Loucy (cell line): ENCODE measurements around the gene SORCS2.

ENCODE experiments used
- CTCF ChIP-seq: fragments of 200-600 bp; sonication (generic); conservative IDR thresholded peaks from 2 replicates; pipeline ENCODE4 v1.5.1; 2014; ENCODE audit warnings: mild to moderate bottlenecking, antibody characterized with exemption, low read length
- EZH2phosphoT487 ChIP-seq: fragments of 200-600 bp; IDR thresholded peaks from 2 replicates; pipeline ENCODE4 v1.6.1; 2018; ENCODE audit warnings: antibody characterized with exemption, mild to moderate bottlenecking, moderate library complexity, borderline replicate concordance

- TF ChIP-seq EZH2phosphoT487 (no peak), CTCF (no peak)
Observed at GRCh38 chr4:7664106-7664505, 471.8 kb downstream of the SORCS2 start.
